CD1c-positive myeloid dendritic cell (primary cell): ENCODE data around the gene ADGRA1.
A peak's percentile ranks its signal among the peaks of the same experiment; 100 is the strongest.
"Not testable (repeated sequence)": the region's sequence is repeated elsewhere in the genome, so short reads cannot be mapped to it uniquely, and the experiment has no call there.

Experiments used
- DNase-seq: peaks from one replicate; pipeline ENCODE4 v3.0.0-alpha.2; 2016; ENCODE audit errors: extremely low spot score

Gene ADGRA1

GRCh38 chr10:133142523-133143199, 54.9 kb downstream of the ADGRA1 start:
- DNase-seq: no peak

DNA sequence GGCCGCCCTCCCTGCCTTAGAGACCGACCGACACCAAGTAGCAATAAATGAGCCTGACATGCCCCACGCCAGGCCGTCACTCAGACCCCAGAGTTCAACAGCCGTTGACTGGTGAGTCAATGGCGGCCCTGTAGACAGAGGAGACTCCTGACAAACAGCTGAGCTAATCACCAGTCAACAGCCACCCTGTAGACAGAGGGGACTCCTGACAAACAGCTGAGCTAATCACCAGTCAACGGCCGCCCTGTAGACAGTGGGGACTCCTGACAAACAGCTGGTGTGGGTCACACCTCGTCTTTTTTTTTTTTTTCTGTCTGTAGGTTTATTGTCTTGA, 55.4 kb downstream of the ADGRA1 start:
- no peak for DNase-seq

DNA sequence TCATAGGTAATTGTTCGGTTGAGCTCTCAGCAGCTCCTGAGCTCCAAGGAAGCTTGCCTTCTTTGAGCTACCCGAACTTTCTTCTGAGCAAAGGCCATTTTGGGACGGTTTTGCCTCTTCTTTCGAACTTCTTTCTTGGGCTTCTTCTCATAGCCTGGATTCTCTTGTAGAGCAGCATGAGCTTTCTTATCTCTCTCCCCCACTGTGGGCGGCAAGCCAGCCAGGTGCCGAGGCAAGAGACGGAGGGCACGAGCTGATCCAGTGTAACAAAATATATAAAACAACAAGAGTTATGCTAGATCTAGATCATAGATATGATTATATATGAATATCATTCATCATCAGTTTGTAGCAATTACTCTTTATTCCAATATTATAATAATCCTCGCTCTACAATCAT, 55.8 kb downstream of the ADGRA1 start:
- DNase-seq: no peak

- no peak for DNase-seq
Measured at GRCh38 chr10:133144771-133145170, 57.0 kb downstream of the ADGRA1 start.

- no peak for DNase-seq
Measured at GRCh38 chr10:133150226-133150625, 62.5 kb downstream of the ADGRA1 start.

- DNase-seq: no peak
Measured at GRCh38 chr10:133150656-133151055, 62.9 kb downstream of the ADGRA1 start.

DNA sequence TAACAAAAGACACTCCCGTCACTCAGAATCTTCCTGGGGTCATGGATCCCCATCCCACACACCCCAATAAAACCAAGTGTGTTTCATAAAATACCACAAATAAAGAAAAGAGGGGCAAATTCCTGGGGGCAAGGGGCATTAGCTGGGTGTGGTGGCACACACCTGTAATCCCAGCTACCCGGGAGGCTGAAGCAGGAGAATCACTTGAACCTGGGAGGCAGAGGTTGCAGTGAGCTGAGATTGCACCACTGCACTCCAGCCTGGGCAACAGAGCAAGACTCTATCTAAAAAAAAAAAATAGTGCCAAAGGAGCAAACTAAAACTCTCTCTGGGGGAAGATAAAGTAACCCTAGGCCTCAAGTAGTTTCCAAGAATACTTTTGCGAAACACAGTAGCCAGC, 63.3 kb downstream of the ADGRA1 start:
- DNase-seq: not testable (repeated sequence)

DNA sequence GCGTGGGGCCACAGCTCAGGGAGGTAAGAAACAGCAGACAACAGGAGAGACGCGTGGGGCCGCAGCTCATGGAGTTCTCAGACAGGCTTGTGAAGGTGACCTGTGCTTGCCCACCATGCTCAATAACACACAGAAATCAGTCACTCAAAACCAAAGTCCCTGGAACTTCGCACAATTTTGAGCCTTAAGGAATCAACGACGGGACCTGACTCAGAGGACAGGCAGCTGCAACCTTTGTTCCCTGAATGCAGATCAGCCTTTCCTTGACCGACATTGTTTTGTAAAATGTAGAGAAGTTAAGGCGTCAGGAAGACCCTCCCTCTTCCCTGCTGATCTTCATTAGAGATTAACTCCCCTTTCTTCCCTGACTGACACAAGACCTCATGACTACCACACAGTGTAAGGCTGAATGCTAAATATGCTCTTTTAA, 63.8 kb downstream of the ADGRA1 start:
- no peak for DNase-seq

GRCh38 chr10:133154411-133154810, 66.7 kb downstream of the ADGRA1 start:
- DNase-seq: no peak

DNA sequence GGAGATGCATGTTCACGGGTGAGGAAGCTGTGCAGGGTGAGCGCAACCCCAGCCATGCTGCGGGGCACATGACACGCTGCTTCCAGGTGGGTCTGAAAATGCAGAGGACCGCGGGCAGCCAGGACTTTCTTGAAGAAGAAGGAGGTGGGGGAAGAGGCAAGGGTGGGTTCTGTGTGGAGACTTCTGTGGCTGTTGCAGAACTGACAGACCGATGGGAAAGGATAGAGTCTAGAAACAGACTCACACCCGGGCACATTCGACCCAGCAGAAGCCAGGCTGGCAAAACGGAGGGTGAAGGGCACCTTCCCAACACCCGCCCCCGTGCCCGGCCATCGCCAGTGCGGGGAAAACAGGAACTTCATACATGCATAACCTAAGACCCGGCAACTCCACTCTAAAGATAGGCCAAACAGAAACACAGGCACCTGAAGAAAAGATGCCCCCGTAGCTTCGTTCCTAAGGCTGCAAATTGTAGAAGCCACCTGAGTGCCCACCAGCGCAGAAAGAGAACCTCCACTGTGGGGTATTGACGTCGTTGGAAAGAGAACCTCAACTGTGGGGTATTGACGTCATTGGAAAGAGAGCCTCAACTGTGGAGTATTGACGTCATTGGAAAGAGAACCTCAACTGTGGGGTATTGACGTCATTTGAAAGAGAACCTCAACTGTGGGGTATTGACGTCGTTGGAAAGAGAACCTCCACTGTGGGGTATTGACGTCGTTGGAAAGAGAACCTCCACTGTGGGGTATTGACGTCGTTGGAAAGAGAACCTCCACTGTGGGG, 67.5 kb downstream of the ADGRA1 start:
- DNase-seq: no peak

DNA sequence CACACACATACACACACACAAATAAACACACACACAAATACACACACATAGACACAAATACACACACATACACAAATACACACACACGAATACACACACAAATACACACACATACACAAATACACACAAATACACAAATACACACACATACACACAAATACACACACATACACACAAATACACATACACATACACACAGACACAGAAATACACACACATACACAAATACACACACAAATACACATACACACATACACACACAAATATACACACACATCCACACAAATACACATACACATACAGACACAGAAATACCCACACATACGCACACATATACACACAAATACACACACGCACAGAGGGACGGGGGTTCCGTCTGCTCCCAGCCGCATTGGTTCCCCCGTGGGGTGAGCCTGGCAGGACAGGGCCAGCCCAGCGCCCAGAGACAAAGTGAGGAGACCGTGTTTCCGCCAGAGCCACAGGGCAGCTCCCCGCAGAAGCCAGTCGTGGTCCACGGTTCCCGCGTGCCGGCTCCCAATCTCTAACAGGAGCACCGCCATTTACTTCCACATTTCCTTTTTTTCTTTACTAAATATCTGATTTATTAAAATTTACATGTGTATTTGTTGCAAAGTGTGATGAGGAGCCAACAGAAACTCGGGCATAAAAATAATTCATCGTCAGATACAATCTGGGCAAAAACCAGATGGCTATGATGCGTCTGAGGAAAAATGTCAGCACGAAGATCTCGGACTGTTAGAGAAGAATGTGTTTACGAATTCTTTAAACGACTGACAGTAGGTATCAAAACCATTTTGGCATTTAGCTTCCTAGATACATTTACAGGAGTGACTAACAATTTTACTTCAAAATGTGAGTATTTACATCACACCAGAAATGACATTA, 69.2 kb downstream of the ADGRA1 start:
- no peak for DNase-seq

GRCh38 chr10:133157662-133158436, 70.1 kb downstream of the ADGRA1 start:
- no peak for DNase-seq

GRCh38 chr10:133158437-133158755, 70.7 kb downstream of the ADGRA1 start:
- no peak for DNase-seq

- DNase-seq: no peak
Measured at GRCh38 chr10:133158756-133159610, 71.3 kb downstream of the ADGRA1 start.

DNA sequence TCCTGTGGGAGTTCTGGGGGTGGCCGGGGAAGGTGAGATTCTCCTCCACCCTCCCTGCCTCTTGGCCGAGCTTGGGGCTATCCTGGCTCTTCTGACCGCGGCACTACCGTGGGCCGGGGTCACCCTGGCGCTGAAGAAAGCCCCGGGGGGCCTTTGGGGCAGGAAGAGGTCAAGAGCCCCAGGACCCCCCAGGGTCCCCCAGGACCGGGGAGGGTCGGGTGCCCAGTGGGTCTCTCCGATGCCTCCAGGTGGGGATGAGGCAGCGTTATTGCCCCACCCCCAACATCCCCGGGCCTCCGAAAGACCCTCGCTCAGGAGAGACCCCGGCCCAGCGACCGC, 71.9 kb downstream of the ADGRA1 start:
- no peak for DNase-seq

- peak; percentile 24 for DNase-seq
Measured at GRCh38 chr10:133159950-133160825, 72.5 kb downstream of the ADGRA1 start, which contains the start of gene KNDC1. KNDC1 (plus strand) TSS chr10:133160219; CDS start chr10:133160468, 249 bp downstream.

DNA sequence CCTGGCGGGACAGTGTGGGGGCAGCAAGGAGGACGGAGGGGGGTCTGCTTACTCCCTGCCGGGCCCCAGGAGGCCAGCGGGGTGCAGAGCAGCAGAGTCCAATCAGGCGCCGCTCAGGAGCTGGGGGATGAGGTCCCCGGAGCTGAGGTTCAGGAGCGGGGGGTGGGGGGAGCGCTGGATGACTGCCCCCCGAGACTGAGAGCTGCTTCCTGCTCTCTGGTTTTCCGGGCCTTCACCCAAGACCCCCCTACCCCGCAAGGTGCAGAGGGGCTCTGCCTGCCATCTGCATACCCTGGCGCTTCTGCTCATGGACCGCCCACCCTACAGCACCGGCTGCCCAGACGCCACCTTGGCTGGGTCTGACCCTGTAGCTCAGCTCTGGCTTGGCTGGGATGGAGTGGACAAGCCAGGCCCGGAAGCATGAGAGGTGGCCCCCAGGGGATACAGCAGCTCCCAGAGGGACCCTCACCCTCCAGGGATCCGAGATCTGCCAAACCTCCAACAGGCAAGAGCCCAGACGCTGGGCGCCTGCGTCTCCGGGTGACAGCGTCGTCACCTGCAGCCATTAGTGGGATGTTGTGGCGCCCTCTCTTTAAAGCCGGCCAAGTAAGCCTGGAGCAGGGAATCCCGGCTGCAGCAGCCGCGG, 73.2 kb downstream of the ADGRA1 start:
- no peak for DNase-seq

GRCh38 chr10:133161486-133162109, 73.9 kb downstream of the ADGRA1 start:
- DNase-seq: no peak
